K562 (cell line): ENCODE results near the gene HOXC11. TPM values are rescaled to one million over a fixed set of nuclear protein-coding genes. Genes with fewer than 3 reads are reported as not detected.
A peak's percentile ranks its signal among the peaks of the same experiment; 100 is the strongest.

ENCODE experiments used
- ATAC-seq: fragments of 200-7000 bp; cut with Tn5 transposase; 3 replicates; pipeline ENCODE4 v1.9.1; 2020; ENCODE audit warnings: moderate library complexity
- BruUV-seq: library from RNA; stranded (reverse); fragments of 400-500 nt; replicated peaks from 2 replicates; lab custom pipeline; 2021; lab: Mats Ljungman, UMichigan
- CTCF ChIA-PET: fragments of 300-600 bp; formaldehyde crosslinking; extraction: SDS; loops from one replicate; lab custom pipeline; 2021; ENCODE audit warnings: low intra/inter-chr PET ratio; lab: Yijun Ruan, JAX
- POLR2A ChIA-PET: fragments of 300-600, 350-650 bp; sonication (Branson Sonifier 250); formaldehyde crosslinking; extraction: SDS; loops from one replicate; lab custom pipeline; 2021; ENCODE audit warnings: antibody characterized with exemption, inconsistent platforms; lab: Yijun Ruan, JAX
- DNase-seq, 4 experiments: peaks; one replicate each; pipeline versions ENCODE4 v3.0.0 to v3.0.0-alpha.2; 2011 to 2018; ENCODE audit warnings: low spot score in 3 of 4, mixed read lengths in 3 of 4; ENCODE audit errors: extremely low read depth in 1 of 4
- FAIRE-seq: peaks from 2 replicates; lab custom pipeline; 2011; peaks lifted over from hg19 to GRCh38; lab: Jason Lieb, UNC
- H2AFZ ChIP-seq: 2 replicates; pipeline ENCODE4 v1.6.0; 2011; ENCODE audit warnings: low read depth, low read length, control low read depth, inconsistent platforms
- H3K27ac ChIP-seq: fragments of 200-600 bp; 3 replicates; pipeline ENCODE4 v1.8.0; 2011; ENCODE audit warnings: low read depth, mild to moderate bottlenecking, control low read depth, inconsistent platforms, low read length, moderate library complexity, mixed read lengths; ENCODE audit errors: extremely low read depth
- H3K27me3 ChIP-seq, 2 experiments: fragments of 300-600 bp in 1 of 2; 2 replicates in 1 of 2; 3 replicates in 1 of 2; pipeline versions ENCODE4 v1.6.0 to v1.8.0; 2011; ENCODE audit warnings: inconsistent platforms in 2 of 2, low read length in 2 of 2, mild to moderate bottlenecking in 1 of 2, mixed read lengths in 1 of 2, moderate library complexity in 1 of 2; ENCODE audit not compliant: control insufficient read depth in 2 of 2, insufficient read depth in 2 of 2
- H3K36me3 ChIP-seq: fragments of 300-600 bp; 3 replicates; pipeline ENCODE4 v1.8.0; 2011; ENCODE audit warnings: mild to moderate bottlenecking, low read length, inconsistent platforms; ENCODE audit not compliant: control insufficient read depth, insufficient read depth
- H3K4me1 ChIP-seq, 2 experiments: fragments of 200-600 bp in 1 of 2; replicated peaks in 1 of 2; 2 replicates in 1 of 2; 3 replicates in 1 of 2; pipeline versions ENCODE4 v1.5.1 to v1.8.0; 2011; ENCODE audit warnings: inconsistent platforms in 2 of 2, low read length in 2 of 2, mild to moderate bottlenecking in 1 of 2, mixed read lengths in 1 of 2, moderate library complexity in 1 of 2; ENCODE audit not compliant: control insufficient read depth in 2 of 2, insufficient read depth in 2 of 2
- H3K4me2 ChIP-seq: 2 replicates; pipeline ENCODE4 v1.6.1; 2011; ENCODE audit warnings: low read length, control low read depth, inconsistent platforms, mixed read lengths; ENCODE audit not compliant: insufficient read depth
- H3K4me3 ChIP-seq: fragments of 200-600 bp; sonication (generic), shearing (Covaris generic); 2 replicates; pipeline ENCODE4 v1.5.1; 2016; ENCODE audit warnings: control low read depth, inconsistent platforms
- H3K79me2 ChIP-seq: fragments of 200-600 bp; 3 replicates; pipeline ENCODE4 v1.8.0; 2011; ENCODE audit warnings: low read length, inconsistent platforms; ENCODE audit not compliant: control insufficient read depth, insufficient read depth
- H3K9ac ChIP-seq, 2 experiments: 2 replicates each; pipeline versions ENCODE4 v1.6.0 to v1.6.1; 2011; ENCODE audit warnings: low read depth in 2 of 2, low read length in 2 of 2, control low read depth in 1 of 2, inconsistent platforms in 1 of 2, mild to moderate bottlenecking in 1 of 2, mixed read lengths in 1 of 2; ENCODE audit not compliant: insufficient read depth in 1 of 2
- H3K9me1 ChIP-seq: one replicate; pipeline ENCODE4 v1.6.0; 2011; ENCODE audit warnings: inconsistent platforms, mild to moderate bottlenecking, low read length, moderate library complexity; ENCODE audit not compliant: control insufficient read depth, insufficient read depth
- H3K9me3 ChIP-seq: replicated peaks from 2 replicates; pipeline ENCODE4 v1.5.1; 2011; ENCODE audit warnings: low read depth, low read length, inconsistent platforms; ENCODE audit not compliant: control insufficient read depth, insufficient read depth
- H4K20me1 ChIP-seq: replicated peaks from 2 replicates; pipeline ENCODE4 v1.6.1; 2011; ENCODE audit warnings: low read length, inconsistent platforms, mixed read lengths; ENCODE audit not compliant: control insufficient read depth, insufficient read depth
- ATF1 ChIP-seq, 2 experiments: fragments of 450-650 bp in 1 of 2; IDR thresholded peaks; 2 replicates each; pipeline ENCODE4 v1.6.1; 2016; ENCODE audit warnings: missing compliant biosample characterization in 1 of 2, missing genetic modification characterization in 1 of 2
- EGR1 ChIP-seq: fragments of 450-650 bp; conservative IDR thresholded peaks from 2 replicates; pipeline ENCODE4 v1.6.1; 2017; ENCODE audit warnings: mild to moderate bottlenecking
- HIVEP1 ChIP-seq: fragments of 250-450 bp; sonication (Bioruptor Pico); IDR thresholded peaks from 2 replicates; pipeline ENCODE4 v1.4.0; 2020; ENCODE audit warnings: mild to moderate bottlenecking
- HNRNPUL1 ChIP-seq: fragments of 200-400 bp; formaldehyde crosslinking; IDR thresholded peaks from 2 replicates; pipeline ENCODE4 v1.6.1; 2017; ENCODE audit warnings: low read length
- MTA2 ChIP-seq: fragments of 450-650 bp; IDR thresholded peaks from 2 replicates; pipeline ENCODE4 v1.6.1; 2016; ENCODE audit warnings: low read depth
- NFE2 ChIP-seq: IDR thresholded peaks from 2 replicates; pipeline ENCODE4 v1.6.1; 2014; ENCODE audit warnings: antibody characterized with exemption, low read depth
- SIRT6 ChIP-seq: IDR thresholded peaks from one replicate; pipeline ENCODE4 v1.6.1; 2012; ENCODE audit warnings: low read depth, mild to moderate bottlenecking, control low read depth, inconsistent platforms, low read length, moderate library complexity
- SRSF9 ChIP-seq: fragments of 200-400 bp; formaldehyde crosslinking; IDR thresholded peaks from 2 replicates; pipeline ENCODE4 v1.6.1; 2017; ENCODE audit warnings: low read depth, low read length, borderline replicate concordance
- STAT5B ChIP-seq: fragments of 250-450 bp; sonication (Bioruptor Pico); IDR thresholded peaks from 2 replicates; pipeline ENCODE4 v1.8.0; 2021; ENCODE audit warnings: mild to moderate bottlenecking, inconsistent platforms
- ZNF347 ChIP-seq: fragments of 450-650 bp; formaldehyde crosslinking; IDR thresholded peaks from 2 replicates; pipeline ENCODE4 v1.4.0; 2020; ENCODE audit warnings: low read depth, mild to moderate bottlenecking, moderate library complexity
- ZNF449 ChIP-seq: fragments of 250-450 bp; sonication (Bioruptor Pico); IDR thresholded peaks from 2 replicates; pipeline ENCODE4 v1.8.0; 2022; ENCODE audit warnings: moderate library complexity, mild to moderate bottlenecking, inconsistent platforms
- ZNF551 ChIP-seq: fragments of 250-450 bp; sonication (Bioruptor Pico); IDR thresholded peaks from 2 replicates; pipeline ENCODE4 v1.5.0; 2021; ENCODE audit warnings: mild to moderate bottlenecking, moderate library complexity
- ZNF717 ChIP-seq: fragments of 250-450 bp; sonication (Bioruptor Pico); IDR thresholded peaks from 2 replicates; pipeline ENCODE4 v1.5.0; 2021
- WGBS: fragments of 100-300 bp; shearing (Covaris generic); methylation state at CpG from one replicate; pipeline ENCODE4 v1.1.6; 2016; ENCODE audit warnings: low coverage, mixed read lengths; ENCODE audit not compliant: insufficient coverage; ENCODE audit errors: missing lambda C conversion rate; 5-methylcytosine and 5-hydroxymethylcytosine counted together
- in situ Hi-C: fragments of 300-500 bp; cut with MboI; formaldehyde crosslinking; loops from 4 replicates; pipeline ENCODE4 v1.15.0; 2018; ENCODE audit warnings: inconsistent platforms, mixed read lengths
- intact Hi-C: fragments of 100-400 bp; cut with micrococcal nuclease; formaldehyde crosslinking; loops from 2 replicates; pipeline ENCODE4 v1.14.2; 2022
- polyA plus RNA-seq, 8 experiments: library from polyadenylated mRNA; depleted of rRNA in 4 of 8; stranded (reverse) in 5 of 8; unstranded in 3 of 8; fragments of >200 nt; fragmentation: Nextera tagmentation in 2 of 8; fragmentation: Illumina TruSeq in 1 of 8; extraction: Ambion mirVana in 2 of 8; extraction: Trizol in 1 of 8; gene quantifications; 2 replicates each; pipeline versions ENCODE4 v1.2.1 to v1.2.3, GENCODE V29; 2011 to 2014; ENCODE audit warnings: inconsistent platforms in 1 of 8, missing spikeins in 1 of 8
- total RNA-seq, 7 experiments: library from RNA; depleted of rRNA in 6 of 7; stranded (reverse); fragments of >200 nt in 6 of 7; fragmentation: Illumina TruSeq in 2 of 7; extraction: Trizol in 2 of 7; gene quantifications; 2 replicates each; pipeline versions ENCODE4 v1.2.1 to v1.2.3, GENCODE V29; 2011 to 2021; ENCODE audit warnings: low replicate concordance in 1 of 7
- TF ChIP-seq, protein P1 (sequence below), 2 experiments: fragments of 450-650 bp; IDR thresholded peaks; 2 replicates each; pipeline ENCODE4 v1.6.1; 2018; ENCODE audit warnings: mild to moderate bottlenecking in 2 of 2, low read depth in 1 of 2; ENCODE audit not compliant: partially characterized antibody in 2 of 2

Gene HOXC11
- total and polyA plus RNA-seq, 9 of the 15 experiments (the other 6 are each of a cell fraction or from before 2014, with no cell fraction given) = not detected

DNA sequence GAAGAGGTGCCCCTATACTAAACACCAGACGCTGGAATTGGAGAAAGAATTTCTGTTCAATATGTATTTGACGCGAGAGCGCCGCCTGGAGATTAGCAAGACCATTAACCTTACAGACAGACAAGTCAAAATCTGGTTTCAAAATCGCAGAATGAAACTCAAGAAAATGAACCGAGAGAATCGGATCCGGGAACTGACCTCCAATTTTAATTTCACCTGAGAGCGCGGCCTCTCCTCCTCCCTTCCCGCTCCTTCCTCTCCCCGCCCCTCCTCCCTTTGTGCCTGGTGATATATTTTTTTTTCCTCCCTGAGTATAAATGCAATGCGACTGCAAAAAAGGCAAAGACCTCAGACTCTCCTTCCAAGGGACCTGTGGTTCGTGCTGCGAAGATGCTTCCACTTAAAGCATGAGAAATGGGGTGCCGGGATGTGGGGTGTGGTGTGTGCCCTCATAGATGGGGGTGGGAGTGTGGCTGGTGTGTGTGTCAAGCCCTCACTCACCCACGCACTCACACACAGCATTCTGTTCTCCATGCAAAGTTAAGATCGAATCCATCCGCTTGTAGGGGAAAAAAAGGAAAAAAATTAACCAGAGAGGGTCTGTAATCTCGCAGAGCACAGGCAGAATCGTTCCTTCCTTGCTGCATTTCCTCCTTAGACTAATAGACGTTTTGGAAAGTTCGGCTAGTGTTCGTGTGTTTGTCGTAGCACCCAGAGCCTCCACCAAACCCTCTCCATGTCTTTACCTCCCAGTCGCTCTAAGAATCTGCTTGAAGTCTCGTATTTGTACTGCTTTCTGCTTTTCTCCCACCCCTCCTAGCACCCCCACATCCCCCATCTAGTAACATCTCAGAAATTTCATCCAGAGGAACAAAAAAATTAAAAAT is 16.5 kb downstream of the HOXC11 start:
- in situ Hi-C loops (loop anchor here (5.0 to 10.0 kb wide), 2 partner anchors 213 to 375 kb away; partner anchors contain the start of gene GPR84), intact Hi-C loops (loop anchor here (10.0 kb wide), 1 partner anchor 375 kb away; the partner anchor contains the start of gene GPR84)
- Histone ChIP-seq H3K9me1 (no peaks in the 10 kb centered on the region), H3K9ac (peak overlapping the region in 1 of 2 experiments; percentile 64; a peak in 1 of 4 replicates), H4K20me1 (no peaks in the 10 kb centered on the region), H3K4me3 (peak overlapping the region; percentile 1; the same call in 1 of the 2 replicates), H3K27ac (no peak overlapping the region), H3K4me2 (peak overlapping the region; percentile 59), H3K79me2 (no peaks in the 10 kb centered on the region), H3K27me3 (peaks cover 0 to 10% of the 10 kb centered on the region in 2 experiments; a peak in 2 of 5 replicates), H3K4me1 (peaks cover 43 to 51% of the 10 kb centered on the region in 2 experiments), H2AFZ (peak overlapping the region; percentile 71), H3K36me3 (no peaks in the 10 kb centered on the region), H3K9me3 (no peaks in the 10 kb centered on the region)
- FAIRE-seq (peak; percentile 98), DNase-seq (peak in 2 of 4 experiments; percentile 50 to 78), ATAC-seq (peak; percentile 59)
- ChIA-PET CTCF (interaction anchor here (0.5 to 1.3 kb wide), 5 partner anchors 16 to 246 kb away, joined by 3 to 4 read pairs (median 3); no protein-coding TSS in a partner anchor), POLR2A (interaction anchor here (0.7 to 3.2 kb wide), 5 partner anchors 10 to 218 kb away, joined by 3 to 43 read pairs (median 5); partner anchors contain the start of gene HOXC9)
- WGBS = 6% methylated on average over 23 of the region's 28 CpGs
- BruUV-seq = no TSS peak
- TF ChIP-seq ATF1 (CRISPR knock-in tag; IDR thresholded peaks at IDR 0.05) (no peak), ATF1 (tag; IDR thresholded peaks at IDR 0.05) (no peak), EGR1 (peak; percentile 76), ZNF347 (no peak), ZNF449 (CRISPR knock-in tag) (no peak), SIRT6 (no peak), STAT5B (CRISPR knock-in tag) (no peak), SRSF9 (no peak), HNRNPUL1 (no peak), NFE2 (no peak), ZNF717 (CRISPR knock-in tag) (no peak), MTA2 (no peak), HIVEP1 (CRISPR knock-in tag) (no peak), ZNF551 (no peak)
- TF ChIP-seq, protein P1, sequence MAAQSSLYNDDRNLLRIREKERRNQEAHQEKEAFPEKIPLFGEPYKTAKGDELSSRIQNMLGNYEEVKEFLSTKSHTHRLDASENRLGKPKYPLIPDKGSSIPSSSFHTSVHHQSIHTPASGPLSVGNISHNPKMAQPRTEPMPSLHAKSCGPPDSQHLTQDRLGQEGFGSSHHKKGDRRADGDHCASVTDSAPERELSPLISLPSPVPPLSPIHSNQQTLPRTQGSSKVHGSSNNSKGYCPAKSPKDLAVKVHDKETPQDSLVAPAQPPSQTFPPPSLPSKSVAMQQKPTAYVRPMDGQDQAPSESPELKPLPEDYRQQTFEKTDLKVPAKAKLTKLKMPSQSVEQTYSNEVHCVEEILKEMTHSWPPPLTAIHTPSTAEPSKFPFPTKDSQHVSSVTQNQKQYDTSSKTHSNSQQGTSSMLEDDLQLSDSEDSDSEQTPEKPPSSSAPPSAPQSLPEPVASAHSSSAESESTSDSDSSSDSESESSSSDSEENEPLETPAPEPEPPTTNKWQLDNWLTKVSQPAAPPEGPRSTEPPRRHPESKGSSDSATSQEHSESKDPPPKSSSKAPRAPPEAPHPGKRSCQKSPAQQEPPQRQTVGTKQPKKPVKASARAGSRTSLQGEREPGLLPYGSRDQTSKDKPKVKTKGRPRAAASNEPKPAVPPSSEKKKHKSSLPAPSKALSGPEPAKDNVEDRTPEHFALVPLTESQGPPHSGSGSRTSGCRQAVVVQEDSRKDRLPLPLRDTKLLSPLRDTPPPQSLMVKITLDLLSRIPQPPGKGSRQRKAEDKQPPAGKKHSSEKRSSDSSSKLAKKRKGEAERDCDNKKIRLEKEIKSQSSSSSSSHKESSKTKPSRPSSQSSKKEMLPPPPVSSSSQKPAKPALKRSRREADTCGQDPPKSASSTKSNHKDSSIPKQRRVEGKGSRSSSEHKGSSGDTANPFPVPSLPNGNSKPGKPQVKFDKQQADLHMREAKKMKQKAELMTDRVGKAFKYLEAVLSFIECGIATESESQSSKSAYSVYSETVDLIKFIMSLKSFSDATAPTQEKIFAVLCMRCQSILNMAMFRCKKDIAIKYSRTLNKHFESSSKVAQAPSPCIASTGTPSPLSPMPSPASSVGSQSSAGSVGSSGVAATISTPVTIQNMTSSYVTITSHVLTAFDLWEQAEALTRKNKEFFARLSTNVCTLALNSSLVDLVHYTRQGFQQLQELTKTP (IDR thresholded peaks at IDR 0.05; ENCODE audit: low read depth in 1 of 2, partially characterized antibody in 2 of 2) = peak in 1 of 2 experiments; percentile 14
